ENCODE results near the gene EPHA5.

The EPHA5 gene

DNA sequence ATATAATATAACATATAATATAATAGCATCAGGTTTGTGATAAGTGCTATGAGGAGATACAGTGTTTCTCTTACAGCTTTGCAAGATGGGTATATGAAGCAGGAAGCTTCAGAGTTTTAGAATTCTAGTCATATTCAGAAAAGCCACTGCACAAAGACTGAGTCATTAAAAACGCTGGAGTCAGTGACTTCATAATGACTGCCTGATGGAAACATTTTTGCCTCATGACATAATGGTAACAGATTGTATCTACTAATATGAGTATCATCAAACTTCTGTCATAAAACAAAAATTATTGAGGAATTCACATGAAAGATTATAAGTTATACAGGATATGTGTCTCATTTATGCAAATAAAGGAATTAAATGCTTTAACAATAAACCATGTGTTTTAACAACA, 46.8 kb downstream of the EPHA5 start:
- DNase-seq: no peak

DNA sequence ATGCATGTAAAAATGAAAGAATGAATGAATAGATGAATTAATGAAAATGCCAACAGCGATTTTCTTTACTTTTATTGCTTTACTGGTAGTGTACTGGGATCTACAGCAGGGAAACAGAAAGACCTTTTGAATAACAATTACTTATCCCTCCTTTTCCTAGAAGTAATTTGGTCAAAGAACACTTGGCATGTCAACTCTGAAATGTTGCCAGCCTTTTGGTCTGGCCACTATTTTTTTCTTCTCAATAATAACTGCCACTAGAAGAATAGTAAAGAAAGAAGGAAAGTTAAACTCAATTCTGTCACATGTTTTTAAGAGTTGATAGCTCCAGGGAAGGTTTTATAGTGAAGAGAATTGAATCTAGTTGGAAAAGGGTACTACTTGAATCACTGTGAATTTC, 52.9 kb downstream of the EPHA5 start:
- no peak for DNase-seq

DNA sequence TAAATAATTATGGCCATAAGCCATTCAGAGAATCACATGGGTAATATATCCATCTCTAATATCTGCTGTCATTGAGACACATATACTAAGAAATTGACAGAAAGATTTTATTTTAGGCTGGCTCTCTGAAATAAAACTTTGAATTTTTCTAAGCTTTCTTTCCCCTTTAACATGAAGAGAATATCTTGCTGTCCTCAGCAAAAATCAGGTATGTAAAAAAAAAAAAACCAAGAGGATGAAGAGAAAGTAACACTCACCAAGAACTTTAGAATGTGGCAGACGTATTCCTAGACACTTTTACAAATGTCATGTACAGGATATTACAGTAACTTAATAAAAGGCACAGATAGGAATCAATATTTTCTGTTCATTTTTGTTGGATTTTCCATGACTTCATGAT, 65.8 kb downstream of the EPHA5 start:
- DNase-seq: no peak

DNA sequence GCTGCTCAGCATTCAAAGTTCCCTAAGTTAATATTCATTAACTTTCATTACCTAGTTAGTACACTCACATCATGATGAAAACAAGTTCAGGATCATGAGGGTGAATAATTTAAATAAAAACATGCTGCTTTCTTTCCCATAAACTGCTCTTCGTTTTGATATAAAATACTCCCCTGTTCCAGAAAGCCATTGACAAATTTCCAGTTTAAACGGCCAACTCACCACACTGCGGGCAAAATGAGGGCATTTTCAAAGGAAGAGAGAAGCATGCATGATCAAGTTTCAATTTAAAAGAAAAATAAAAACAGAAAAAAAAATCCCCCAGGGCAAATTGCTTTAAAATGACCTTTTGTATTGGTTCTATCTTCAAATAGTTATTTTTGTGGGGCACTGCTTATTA, 69.6 kb downstream of the EPHA5 start:
- DNase-seq: no peak

DNA sequence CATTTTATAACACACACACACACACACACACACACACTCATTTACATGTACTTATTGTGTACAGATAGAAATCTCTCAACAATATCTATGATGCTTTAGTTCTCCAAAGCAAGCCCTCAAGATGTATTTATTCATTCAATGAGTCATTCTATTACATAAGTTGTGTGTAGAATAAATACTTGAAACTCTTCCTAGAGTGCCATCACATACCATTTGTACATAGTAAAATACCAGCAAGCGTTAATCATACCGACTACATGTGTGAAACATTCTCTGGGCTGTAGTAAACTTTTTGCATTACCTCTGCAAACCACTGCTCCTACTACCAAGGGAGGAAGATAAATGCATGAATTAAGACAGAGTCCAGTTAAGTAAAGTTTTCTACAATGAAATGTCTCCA, 70.9 kb downstream of the EPHA5 start:
- no peak for DNase-seq

DNA sequence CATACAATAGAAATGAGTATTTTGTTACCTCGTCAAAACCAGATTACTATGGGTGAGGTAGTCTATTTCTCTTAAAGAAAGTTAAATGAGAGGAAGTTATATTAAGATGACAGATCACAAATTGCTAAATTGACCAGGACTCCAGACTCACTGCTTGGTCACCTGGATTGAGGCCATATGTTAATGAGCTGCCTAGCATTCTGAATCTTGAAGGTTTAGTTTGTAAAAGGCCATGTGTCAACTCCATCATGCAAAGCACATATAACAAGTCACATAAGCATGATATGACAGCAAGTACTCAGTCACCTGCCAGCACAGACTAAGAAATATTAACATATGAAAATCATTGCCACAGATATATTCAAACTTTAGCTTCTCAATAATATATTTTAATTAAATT, 72.6 kb downstream of the EPHA5 start:
- no peak for DNase-seq

DNA sequence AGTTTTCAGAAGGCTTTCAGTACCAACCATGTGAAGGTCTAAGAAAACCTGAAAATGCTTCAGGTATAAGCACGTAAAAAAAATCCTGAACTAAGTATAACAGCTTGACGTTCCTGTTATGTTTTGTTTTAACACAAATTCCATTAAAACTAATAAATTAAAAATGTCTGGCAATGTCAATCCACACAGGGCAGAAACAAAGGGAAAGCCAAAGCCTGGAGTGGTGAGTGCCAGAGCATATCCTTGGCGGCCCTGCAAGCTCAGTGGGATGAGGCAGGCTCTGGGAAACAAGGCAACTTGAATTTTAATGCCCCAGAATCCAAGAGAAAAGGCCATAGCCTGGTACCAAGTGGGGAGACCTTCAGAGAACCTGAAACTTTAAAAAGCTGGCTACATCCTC, 78.2 kb downstream of the EPHA5 start:
- no peak for DNase-seq

DNA sequence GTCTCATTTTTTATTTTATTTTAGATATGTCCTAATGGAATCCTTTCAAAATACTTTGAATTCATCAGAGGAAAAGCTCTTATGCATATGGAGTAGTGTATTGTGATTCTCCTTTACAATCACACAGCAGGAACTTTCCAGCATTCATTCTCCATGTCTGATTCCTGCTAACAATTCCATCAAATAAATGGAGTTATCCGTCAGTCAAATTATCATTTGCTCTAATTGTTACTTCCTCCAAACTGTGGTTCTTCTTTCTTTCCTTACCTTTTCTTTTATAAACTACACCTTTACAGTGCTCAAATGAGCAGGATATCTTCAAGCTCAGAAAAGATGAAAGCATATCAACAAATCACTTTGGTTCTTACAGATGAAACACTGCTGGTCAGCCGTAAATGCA, 80.4 kb downstream of the EPHA5 start:
- no peak for DNase-seq

DNA sequence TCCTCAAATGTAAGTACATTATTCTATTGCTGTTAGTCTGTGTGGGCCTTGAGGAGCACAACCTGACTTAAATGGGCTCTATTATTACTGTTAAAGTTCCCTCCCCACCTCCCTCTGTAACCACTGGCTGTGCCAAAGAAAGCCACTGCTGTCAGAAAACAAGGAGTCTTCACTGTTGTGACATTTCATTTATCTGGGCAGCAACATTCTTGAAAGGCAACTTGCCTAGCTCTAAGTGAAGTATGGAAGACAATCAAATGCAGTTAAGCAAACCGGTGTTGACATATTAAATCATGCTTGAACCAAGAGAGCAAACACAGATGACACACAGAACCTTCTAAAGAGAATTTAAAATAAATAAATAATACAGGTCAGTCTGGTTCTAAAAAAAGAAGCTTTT, 81.0 kb downstream of the EPHA5 start:
- DNase-seq: no peak

DNA sequence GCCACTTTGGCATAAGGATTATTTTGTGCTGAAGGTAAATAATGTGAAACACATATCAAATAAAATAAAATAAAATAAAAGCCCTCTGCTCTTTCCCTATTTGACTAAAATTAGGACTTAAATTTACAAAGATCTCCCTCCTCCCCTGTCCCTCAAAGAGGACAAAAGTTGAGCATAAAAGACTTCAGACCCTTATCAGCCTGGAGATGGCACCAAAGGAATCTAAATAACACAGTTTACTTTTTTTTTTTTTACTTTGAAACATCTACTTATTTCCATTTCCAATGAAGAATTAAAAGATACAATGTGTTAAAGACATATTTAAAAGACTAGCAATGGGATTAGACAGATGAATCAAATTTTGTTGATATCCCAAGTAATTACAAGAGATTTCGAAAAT, 89.7 kb downstream of the EPHA5 start:
- no peak for DNase-seq

DNA sequence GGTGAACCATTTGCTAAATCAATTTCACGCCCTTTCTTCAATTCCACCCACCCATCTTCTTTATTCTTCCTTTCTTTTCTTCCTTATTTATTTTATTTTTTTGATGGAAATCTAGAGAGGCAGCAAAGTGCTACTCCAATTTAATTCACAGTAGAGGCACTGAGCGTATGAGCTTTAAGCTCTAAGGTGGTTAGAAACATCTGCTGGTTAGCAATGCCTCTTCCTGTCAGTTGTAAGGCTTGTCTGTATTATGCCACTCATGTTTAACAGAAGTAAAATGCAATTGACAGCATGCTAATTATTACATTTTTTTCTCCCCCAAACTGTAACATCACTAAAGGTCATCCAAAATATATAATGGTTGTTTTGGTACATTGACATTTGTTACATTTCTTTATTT, 103.8 kb downstream of the EPHA5 start:
- no peak for DNase-seq

DNA sequence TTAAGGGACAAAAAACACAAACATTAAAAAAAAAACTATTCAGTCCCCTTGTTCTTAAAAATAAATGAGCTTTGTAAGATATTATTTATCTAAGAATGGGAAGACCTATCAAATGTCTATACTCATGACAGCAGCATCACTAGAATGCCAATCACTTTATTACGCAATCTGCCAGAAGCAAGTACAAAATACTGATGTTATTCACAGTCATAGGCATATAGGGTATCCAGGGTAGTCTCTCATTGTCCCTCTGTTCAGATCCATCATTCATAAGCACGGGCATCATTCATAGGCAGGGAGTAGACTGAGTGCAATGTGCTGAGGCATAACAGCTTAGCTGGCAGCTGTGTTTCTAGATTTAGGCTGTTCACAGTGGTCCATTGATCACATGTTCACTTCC, 109.1 kb downstream of the EPHA5 start:
- DNase-seq: no peak

DNA sequence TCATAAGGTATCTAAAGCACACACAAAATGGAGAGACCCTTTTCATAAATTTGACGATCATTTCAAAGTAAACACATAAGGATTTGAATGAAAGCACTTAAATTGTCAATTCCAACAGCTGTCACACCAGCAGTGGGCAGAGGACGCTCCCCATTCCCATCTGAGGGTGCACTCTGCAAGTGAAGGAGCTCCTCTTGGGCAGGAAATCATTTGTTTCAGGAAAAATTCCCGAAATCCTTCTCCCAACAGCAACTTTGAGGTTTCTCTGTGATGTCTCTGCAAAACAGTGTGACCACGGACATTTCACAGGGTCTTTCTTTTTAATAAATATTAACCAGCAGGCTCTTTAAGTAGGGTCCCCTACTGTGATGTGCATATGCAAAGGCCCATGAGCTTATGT, 111.0 kb downstream of the EPHA5 start:
- no peak for DNase-seq

DNA sequence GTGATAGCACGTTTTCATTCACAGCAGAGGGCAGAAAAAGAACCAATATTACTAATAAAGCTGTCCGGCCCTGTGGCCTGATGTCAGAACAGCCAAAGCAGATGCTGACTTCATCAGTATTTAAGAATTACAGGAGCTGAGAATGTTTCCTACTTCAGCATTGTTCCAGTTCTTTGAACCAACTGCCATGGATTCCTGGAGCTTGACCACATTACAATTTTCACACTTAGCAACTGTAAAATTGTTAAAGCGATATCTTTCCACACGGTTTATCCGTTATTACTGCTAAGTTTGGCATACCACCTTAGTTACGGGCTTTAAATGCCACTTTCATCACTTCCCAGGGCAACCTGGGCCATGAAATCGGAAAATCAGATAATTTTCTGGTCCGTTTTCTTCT, 118.2 kb downstream of the EPHA5 start:
- DNase-seq: no peak

DNA sequence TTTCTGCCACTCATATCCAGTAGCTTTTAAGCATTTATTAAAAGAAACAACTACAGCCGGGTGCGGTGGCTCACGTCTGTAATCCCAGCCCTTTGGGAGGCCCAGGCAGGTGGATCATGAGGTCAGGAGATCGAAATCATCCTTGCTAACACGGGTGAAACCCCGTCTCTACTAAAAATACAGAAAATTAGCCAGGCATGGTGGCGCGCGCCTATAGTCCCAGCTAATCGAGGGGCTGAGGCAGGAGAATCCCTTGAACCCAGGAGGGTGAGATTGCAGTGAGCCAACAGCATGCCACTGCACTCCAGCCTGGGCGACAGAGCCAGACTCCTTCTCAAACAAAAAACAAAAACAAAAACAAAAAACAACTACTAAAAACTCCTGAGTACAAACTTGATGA, 119.8 kb downstream of the EPHA5 start:
- no peak for DNase-seq

DNA sequence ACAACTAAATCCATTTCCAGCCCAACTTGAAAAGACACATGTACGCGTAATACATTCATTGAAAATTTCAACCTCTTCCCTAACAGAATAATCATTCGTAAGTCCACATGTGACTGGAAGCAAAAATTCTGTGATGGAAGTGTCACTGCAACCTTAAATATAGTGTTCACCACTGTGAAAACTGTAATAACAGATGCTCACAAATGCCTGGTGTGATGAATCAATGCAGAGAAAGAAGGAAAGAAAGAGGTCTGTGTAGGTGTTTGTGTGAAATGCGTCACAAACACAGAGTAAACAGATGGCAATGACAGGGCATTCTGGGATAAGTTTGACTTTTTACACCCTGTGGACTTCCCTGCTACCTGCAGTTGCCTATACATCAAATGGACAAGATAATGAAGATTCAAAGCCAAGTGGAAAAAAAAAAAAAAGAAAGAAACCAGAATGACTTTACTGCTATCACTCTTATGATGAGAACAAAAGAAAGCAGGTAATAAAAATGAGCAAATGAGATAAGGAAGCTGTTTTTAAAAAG, 123.3 kb downstream of the EPHA5 start:
- no peak for DNase-seq

DNA sequence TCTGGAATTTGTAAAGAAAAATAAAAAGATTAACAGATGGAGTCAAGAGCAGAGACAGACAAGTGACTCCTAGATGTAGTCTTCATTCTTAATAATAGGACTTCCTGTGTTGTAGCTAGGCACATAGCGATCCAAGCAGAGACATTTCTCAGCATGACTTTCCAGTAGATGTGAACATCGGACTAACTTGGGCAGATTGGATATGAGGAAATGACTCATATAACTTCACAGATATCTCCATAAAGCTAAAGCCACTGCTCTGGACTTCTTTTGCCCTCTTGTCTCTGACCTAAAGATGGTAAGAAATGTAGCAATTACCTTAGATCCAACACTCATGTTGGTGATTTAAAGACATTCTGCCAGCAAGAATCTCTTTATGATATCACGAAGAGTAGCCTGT, 131.7 kb downstream of the EPHA5 start:
- DNase-seq: no peak

DNA sequence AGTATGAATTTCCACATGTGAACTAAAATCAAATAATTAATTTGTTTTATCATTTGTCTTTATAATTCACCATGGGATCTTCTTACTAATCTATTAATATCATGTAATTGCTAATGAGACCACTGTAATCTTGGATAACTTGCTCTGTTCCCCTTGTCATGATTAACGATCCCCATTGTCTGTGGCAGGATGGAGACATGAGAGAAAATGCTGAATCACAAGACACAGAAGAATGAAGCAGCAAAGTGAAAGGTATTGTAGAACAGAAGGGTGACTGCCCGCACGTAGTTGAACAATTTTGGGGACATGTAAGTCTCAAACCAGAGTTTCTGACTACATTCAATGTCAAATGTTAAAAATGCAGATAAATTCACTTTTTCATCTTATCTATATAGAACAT, 135.2 kb downstream of the EPHA5 start:
- no peak for DNase-seq

DNA sequence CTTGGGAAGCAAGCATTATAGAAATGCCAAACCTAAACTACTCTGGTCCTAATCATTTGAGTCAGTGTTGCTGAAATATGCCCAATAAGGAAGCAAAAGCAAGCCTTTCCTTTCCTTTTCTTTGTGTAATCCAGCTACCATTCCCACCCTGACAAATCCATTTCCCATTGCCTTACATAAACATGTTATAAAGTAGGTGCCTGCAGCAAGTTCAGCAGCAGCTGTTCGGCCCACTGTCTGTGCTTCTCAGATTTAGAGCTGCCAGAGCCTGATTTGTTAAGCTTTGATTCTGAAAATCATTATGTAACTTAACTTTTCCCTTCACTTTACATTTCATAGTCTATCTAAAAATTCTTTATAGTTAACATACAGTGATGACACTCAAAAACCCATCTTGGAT, 148.6 kb downstream of the EPHA5 start:
- no peak for DNase-seq

DNA sequence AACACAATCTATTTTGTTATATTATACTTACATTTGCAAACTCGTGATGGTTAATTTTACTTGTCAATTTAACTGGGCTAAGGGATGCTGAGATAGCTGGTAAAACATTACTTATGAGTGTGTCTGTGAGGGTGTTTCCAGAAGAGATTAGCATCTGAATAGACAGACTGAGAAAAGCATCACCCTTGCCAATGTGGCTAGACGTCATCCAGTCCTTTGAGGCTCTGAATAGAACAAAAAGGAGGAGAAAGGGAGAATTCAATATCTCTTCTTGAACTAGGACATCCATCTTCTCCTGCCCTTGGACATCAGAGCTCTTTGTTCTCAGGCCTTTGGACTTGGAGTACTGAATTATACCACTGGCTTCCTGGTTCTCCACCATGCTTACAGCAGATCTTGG, 154.6 kb downstream of the EPHA5 start:
- no peak for DNase-seq

DNA sequence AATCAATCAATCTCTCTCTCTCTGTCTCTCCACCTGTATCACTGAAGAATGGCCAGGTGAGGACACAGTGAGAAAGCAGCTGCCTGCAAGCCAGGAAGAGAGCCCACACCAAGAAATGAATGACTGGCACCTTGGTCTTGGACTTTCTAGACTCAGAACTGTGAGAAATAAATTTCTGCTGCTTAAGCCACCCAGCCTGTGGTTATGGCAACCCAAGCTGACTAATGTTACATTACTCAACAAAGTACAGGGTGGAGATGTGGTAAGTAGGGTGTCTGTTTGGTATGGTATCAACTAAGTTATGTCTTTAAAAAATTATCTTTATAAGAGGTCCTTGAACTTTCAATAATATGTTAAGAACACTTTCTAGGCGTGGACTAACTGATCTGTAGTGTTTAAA, 159.3 kb downstream of the EPHA5 start:
- no peak for DNase-seq

DNA sequence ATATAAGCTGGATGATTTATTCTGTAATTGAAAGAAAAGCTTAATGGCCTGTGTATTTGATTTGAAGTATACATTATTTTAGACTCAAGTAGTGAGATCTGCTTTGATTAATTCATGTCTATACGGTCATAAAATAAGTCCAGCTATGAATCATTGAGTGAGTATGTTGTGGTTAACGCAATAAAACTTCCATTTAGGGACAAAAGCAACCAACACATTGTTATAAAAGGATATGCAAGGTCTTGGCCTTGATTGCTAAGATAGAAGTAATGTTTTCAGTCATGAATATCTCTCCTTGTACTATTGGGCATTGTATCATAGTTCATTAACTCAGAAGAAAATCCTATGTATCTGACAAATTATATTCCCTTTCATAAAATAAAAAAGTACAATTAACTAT, 162.1 kb downstream of the EPHA5 start:
- no peak for DNase-seq

DNA sequence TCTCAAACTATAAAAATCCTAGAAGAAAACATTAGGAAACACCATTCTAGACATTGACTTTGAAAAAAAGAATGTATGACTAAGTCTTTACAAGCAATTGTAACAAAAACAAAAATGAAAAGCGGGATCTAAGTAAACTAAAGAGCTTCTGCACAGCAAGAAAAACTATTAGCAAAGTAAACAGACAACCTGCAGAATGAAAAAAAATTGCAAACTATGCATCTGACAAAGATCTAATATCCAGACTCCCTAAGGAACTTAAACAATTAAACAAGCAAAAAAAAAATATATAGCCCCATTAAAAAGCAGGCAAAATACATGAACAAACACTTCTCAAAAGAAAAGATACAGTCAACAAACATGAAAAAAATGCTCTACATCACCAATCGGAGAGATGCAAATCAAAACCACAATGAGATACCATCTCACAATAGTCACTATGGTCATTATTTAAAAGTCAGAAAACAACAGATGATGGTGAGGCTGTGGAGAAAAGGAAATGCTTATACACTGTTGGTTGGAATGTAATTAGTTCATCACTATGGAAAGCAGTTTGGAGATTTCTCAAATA, 168.1 kb downstream of the EPHA5 start:
- no peak for DNase-seq

DNA sequence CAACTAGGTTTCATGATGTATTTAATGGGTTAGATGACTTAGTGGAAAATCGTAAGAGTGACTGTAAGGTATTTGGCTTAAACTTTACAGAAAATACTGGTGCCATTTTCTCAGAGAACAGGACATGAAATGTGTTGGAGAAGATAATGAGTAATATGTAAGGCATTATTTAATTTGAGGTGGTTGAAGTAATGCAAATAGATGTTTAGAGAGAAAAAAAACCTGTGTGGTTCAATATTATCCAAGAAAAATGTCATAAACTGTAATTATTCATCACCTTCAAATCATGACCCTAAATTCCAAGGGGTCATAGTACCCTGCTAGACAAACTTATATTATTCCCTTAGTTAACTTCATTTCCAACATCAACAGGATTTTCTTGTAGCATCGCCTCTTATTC, 171.7 kb downstream of the EPHA5 start:
- no peak for DNase-seq

DNA sequence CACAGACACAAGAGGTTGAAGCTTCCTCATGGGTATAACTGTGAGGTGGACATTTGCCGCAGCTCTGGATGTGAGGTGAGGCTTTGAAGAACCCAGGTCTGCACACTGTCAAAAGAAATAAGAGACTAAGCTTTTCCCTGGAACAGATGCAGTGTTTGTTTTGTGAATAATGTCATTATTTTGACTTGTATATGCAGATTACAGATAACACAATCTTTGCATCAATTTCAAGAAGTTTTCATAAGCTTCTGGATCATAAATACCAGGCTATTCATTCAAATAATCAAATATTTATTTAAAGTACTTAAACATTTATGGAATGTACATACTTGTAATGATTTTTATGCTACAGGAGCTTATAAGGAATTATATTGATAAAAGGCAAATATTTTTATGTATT, 174.8 kb downstream of the EPHA5 start:
- no peak for DNase-seq

DNA sequence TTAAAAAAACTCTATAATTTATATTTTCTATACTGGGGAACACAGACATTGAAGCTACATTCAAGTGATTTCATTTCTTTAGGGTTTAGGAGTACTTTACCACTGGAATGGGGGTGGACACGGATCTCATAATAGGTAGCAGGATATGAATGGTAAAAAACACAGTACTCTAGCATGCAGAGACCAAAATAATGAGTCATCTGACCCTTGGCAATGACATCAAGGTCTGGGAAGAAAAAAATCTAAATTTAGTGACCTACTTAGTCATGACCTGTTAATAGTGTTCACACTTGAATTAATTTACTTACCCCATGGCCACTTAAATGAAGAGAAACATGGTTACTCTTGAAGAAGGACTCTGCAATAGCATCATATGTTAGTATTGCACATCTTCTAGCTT, 187.9 kb downstream of the EPHA5 start:
- DNase-seq: no peak

All from effector CD4-positive, alpha-beta T cell (primary cell).